Ovary (tissue), 3 donors: Measurements from ENCODE around the gene INPP4A.

Source experiments
- EP300 ChIP-seq: sonication (generic); formaldehyde crosslinking; IDR thresholded peaks from one replicate; pipeline ENCODE4 v1.6.1; 2017; ENCODE audit warnings: antibody characterized with exemption
- POLR2A ChIP-seq: fragments of 450-650 bp; IDR thresholded peaks from one replicate; pipeline ENCODE4 v1.6.1; 2017; ENCODE audit warnings: antibody characterized with exemption, mild to moderate bottlenecking, moderate library complexity
- TF ChIP-seq, protein P1 (sequence below), 3 donors: fragments of 450-650 bp in 2 of 3; fragments of 200-600 bp in 1 of 3; IDR thresholded peaks; one replicate each; pipeline versions ENCODE4 v1.5.1 to v1.8.0; 2016 to 2022; ENCODE audit warnings: antibody characterized with exemption in 3 of 3, mild to moderate bottlenecking in 1 of 3
- donor health status: DM: no; HTN: no; CAD: no.

DNA sequence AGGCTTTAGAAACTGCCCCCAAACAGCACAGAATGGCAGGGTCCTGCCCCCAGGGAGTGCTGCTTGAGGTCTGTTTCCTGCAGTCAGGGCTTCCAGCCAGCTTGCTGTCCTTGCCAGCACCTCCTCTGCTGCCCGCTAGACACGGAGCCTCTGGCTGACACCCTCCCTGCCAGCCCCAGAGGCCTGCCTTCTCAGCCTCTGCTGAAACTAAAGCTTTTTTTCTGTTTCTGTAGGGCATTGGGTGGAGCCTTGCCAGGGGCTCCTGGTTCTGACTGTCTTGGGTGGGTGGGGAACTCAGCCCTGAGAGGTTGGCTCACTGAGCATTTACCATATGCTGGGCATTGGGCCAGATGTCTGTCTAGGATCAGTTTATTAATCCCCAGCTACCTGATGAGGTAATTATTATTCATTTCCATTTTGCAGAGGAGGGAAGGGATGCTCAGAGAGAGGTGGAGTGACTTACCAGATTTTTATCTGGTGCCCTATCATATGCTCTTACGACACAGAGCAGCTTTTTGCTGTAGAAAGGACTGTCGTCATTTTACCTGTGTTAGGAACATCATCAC is 35.4 kb downstream of the INPP4A start:
- TF ChIP-seq, protein P1, sequence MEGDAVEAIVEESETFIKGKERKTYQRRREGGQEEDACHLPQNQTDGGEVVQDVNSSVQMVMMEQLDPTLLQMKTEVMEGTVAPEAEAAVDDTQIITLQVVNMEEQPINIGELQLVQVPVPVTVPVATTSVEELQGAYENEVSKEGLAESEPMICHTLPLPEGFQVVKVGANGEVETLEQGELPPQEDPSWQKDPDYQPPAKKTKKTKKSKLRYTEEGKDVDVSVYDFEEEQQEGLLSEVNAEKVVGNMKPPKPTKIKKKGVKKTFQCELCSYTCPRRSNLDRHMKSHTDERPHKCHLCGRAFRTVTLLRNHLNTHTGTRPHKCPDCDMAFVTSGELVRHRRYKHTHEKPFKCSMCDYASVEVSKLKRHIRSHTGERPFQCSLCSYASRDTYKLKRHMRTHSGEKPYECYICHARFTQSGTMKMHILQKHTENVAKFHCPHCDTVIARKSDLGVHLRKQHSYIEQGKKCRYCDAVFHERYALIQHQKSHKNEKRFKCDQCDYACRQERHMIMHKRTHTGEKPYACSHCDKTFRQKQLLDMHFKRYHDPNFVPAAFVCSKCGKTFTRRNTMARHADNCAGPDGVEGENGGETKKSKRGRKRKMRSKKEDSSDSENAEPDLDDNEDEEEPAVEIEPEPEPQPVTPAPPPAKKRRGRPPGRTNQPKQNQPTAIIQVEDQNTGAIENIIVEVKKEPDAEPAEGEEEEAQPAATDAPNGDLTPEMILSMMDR (IDR thresholded peaks at IDR 0.05): no peak
- TF ChIP-seq POLR2A (no peak), EP300 (no peak)
